ENCODE results near the gene BANF1.

Gene BANF1

DNA sequence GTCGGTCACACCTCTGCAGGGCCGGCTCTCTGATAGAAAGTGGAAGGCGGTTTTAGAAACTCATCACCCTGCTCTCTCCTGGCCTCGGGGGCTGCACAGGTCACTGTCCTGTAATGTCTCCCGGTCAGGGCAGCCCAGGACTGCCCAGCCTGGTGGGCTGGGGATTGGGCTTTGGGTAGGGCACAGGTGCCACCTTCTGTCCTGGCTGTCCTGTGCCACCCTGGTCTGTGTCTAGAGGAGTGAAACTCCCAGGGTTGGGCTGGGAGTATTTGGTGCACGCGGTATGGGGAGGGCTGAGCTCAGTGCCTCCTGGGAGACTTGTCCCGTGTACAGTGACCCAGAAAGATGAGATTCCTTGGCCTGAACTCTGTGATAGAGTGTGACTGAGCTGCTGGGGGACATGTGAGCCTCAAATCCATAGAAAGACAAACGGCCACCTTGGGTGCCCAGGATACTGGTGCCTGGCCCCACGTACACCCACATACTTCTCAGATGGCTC, 23.0 kb upstream of the BANF1 start:
- TF ChIP-seq, protein P1, sequence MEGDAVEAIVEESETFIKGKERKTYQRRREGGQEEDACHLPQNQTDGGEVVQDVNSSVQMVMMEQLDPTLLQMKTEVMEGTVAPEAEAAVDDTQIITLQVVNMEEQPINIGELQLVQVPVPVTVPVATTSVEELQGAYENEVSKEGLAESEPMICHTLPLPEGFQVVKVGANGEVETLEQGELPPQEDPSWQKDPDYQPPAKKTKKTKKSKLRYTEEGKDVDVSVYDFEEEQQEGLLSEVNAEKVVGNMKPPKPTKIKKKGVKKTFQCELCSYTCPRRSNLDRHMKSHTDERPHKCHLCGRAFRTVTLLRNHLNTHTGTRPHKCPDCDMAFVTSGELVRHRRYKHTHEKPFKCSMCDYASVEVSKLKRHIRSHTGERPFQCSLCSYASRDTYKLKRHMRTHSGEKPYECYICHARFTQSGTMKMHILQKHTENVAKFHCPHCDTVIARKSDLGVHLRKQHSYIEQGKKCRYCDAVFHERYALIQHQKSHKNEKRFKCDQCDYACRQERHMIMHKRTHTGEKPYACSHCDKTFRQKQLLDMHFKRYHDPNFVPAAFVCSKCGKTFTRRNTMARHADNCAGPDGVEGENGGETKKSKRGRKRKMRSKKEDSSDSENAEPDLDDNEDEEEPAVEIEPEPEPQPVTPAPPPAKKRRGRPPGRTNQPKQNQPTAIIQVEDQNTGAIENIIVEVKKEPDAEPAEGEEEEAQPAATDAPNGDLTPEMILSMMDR (IDR thresholded peaks at IDR 0.05; ENCODE audit: control insufficient read depth, extremely low read depth, insufficient read depth): no peak
- H3K4me3 ChIP-seq (ENCODE audit: low read depth, low read length): no peak overlapping the region
- DNase-seq (ENCODE audit: low read depth): no peak

- H3K4me3 ChIP-seq (ENCODE audit: low read depth, low read length): no peak overlapping the region
- DNase-seq (ENCODE audit: low read depth): peak; percentile 8
- TF ChIP-seq, protein P1 (IDR thresholded peaks at IDR 0.05; ENCODE audit: control insufficient read depth, extremely low read depth, insufficient read depth): no peak
Measured at GRCh38 chr11:65981101-65981740, 21.1 kb upstream of the BANF1 start.

- TF ChIP-seq, protein P1 (IDR thresholded peaks at IDR 0.05; ENCODE audit: control insufficient read depth, extremely low read depth, insufficient read depth): no peak
- no peak for DNase-seq (ENCODE audit: low read depth)
- H3K4me3 ChIP-seq (ENCODE audit: low read depth, low read length): no peak overlapping the region
Measured at GRCh38 chr11:65981972-65982823, 20.1 kb upstream of the BANF1 start.

DNA sequence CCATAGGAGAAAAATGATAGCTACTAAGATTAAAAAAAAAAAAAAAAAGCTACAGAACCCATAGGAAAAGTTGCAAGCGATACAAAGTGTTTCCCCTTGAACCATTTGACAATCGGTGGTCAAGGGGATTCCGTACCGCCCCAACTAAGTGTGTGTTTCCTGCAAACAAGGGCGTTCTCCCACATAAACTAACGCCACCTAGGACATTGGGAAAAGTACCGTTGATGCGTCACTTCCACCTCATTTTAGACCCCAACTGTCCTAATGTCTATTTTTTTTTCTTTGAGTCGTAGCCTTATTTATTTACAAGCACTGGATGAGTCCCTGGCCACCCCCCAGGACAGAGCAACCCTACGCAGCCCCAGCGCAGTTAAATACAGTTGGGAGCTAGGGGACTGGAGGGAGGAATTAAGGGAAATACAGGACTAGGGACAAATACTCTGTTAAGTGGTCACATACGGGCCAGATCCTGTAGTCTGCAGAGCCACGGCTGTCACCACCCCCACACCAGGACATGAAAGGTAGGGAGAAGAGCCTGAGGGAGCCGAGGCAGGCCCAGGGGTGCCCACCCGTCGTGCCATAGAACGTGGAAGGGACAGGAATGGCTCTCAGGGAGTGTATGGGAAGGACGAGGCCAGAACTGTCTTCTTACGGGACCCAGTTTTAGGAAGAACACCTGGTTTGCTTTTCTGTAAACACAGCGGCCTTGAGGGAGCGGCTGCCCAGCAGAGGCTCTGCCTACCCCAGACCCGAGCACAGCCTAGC, 19.3 kb upstream of the BANF1 start:
- no peak for DNase-seq (ENCODE audit: low read depth)
- TF ChIP-seq, protein P1 (IDR thresholded peaks at IDR 0.05; ENCODE audit: control insufficient read depth, extremely low read depth, insufficient read depth): no peak
- no peak overlapping the region for H3K4me3 ChIP-seq (ENCODE audit: low read depth, low read length)

DNA sequence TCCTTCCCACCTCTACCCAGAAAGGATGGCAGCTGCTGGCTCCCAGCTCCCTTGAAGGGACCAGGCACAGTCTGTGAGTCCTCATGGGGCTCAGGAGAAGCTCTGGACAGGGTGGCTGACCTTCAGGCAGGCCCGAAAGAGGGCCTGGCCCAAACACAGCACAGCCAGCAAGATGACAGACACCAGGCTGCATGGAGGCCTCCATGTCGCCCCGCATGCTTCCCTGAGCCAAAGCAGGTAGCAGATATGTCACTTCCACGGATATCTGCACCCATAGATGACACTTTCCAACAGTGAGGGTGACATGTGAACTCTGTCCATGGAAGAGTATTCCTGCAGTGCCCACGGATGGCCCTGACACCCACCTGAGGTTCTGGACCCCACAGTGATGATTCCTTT, 18.7 kb upstream of the BANF1 start:
- DNase-seq (ENCODE audit: low read depth): no peak
- TF ChIP-seq, protein P1 (IDR thresholded peaks at IDR 0.05; ENCODE audit: control insufficient read depth, extremely low read depth, insufficient read depth): no peak
- H3K4me3 ChIP-seq (ENCODE audit: low read depth, low read length): no peak overlapping the region

- TF ChIP-seq, protein P1 (IDR thresholded peaks at IDR 0.05; ENCODE audit: control insufficient read depth, extremely low read depth, insufficient read depth): no peak
- no peak for DNase-seq (ENCODE audit: low read depth)
- no peak overlapping the region for H3K4me3 ChIP-seq (ENCODE audit: low read depth, low read length)
Measured at GRCh38 chr11:65987336-65987735, 15.0 kb upstream of the BANF1 start.

Measured in LNCaP clone FGC (cell line).